ENCODE results near the gene GRIPAP1.

DNA sequence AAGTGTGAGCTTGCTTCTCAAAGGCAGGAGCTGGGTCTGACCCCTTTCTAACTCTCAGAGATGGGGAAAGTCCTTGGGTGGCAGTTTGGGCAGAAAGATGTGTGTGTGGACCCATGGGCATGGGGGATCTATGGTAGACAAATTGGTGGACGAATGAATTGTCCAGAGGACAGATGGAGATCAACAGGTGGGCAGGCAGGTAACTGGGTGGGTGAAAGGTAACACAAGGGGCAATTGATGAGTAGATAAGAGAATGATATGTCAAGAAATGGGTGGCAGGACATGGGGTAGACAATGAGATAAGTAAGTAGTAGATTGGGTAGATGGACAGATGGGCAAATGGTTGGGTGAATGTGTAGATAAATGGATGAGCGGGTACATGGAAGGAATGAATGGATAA, 27.5 kb downstream of the GRIPAP1 start:
- TF ChIP-seq, protein P1, sequence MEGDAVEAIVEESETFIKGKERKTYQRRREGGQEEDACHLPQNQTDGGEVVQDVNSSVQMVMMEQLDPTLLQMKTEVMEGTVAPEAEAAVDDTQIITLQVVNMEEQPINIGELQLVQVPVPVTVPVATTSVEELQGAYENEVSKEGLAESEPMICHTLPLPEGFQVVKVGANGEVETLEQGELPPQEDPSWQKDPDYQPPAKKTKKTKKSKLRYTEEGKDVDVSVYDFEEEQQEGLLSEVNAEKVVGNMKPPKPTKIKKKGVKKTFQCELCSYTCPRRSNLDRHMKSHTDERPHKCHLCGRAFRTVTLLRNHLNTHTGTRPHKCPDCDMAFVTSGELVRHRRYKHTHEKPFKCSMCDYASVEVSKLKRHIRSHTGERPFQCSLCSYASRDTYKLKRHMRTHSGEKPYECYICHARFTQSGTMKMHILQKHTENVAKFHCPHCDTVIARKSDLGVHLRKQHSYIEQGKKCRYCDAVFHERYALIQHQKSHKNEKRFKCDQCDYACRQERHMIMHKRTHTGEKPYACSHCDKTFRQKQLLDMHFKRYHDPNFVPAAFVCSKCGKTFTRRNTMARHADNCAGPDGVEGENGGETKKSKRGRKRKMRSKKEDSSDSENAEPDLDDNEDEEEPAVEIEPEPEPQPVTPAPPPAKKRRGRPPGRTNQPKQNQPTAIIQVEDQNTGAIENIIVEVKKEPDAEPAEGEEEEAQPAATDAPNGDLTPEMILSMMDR (IDR thresholded peaks at IDR 0.05; ENCODE audit: low read depth, low read length), result no peak
- no peak for TF ChIP-seq EZH2phosphoT487 (IDR thresholded peaks at IDR 0.05; ENCODE audit: low read depth)
